Aorta (tissue), 5 donors: ENCODE data around the gene CRB2. TPM values are rescaled to one million over a fixed set of nuclear protein-coding genes. Genes with fewer than 3 reads are reported as not detected.
A peak's percentile ranks its signal among the peaks of the same experiment; 100 is the strongest.
"Not testable (repeated sequence)": the region's sequence is repeated elsewhere in the genome, so short reads cannot be mapped to it uniquely, and the experiment has no call there.

Source experiments
- ATAC-seq: fragments of 200-7000 bp; cut with Tn5 transposase; one replicate; pipeline ENCODE4 v1.9.1; 2022; ENCODE audit warnings: moderate library complexity; ENCODE audit not compliant: low FRiP score
- DNase-seq, 2 donors: peaks; one replicate each; pipeline ENCODE4 v3.0.0-alpha.2; 2020
- H3K27ac ChIP-seq, 2 donors: one replicate each; pipeline ENCODE4 v1.5.1; 2013; ENCODE audit warnings: low read length in 2 of 2, mild to moderate bottlenecking in 2 of 2, moderate library complexity in 2 of 2, control low read depth in 1 of 2, inconsistent platforms in 1 of 2, low read depth in 1 of 2
- H3K27me3 ChIP-seq, 2 donors: one replicate each; pipeline ENCODE4 v1.6.1; 2013; ENCODE audit warnings: control low read depth in 1 of 2, low read length in 1 of 2, mild to moderate bottlenecking in 1 of 2, moderate library complexity in 1 of 2; ENCODE audit not compliant: insufficient read depth in 2 of 2, control insufficient read depth in 1 of 2
- H3K36me3 ChIP-seq, 2 donors: one replicate each; pipeline ENCODE4 v1.6.1; 2013; ENCODE audit warnings: control low read depth in 1 of 2, low read length in 1 of 2, mild to moderate bottlenecking in 1 of 2; ENCODE audit not compliant: insufficient read depth in 2 of 2, control insufficient read depth in 1 of 2
- H3K4me1 ChIP-seq, 2 donors: one replicate each; pipeline ENCODE4 v1.6.1; 2013; ENCODE audit warnings: low read length in 2 of 2, control low read depth in 1 of 2, mild to moderate bottlenecking in 1 of 2, moderate library complexity in 1 of 2; ENCODE audit not compliant: insufficient read depth in 2 of 2, control insufficient read depth in 1 of 2
- H3K4me3 ChIP-seq, 2 donors: one replicate each; pipeline ENCODE4 v1.5.1; 2013; ENCODE audit warnings: low read length in 2 of 2, control low read depth in 1 of 2, mild to moderate bottlenecking in 1 of 2
- H3K9me3 ChIP-seq: one replicate; pipeline ENCODE4 v1.6.1; 2013; ENCODE audit warnings: mild to moderate bottlenecking, low read length; ENCODE audit not compliant: control insufficient read depth
- WGBS, 2 donors: extraction: QIAGEN DNeasy Blood & Tissue Kit; methylation state at CpG; one replicate each; pipeline ENCODE4 v1.1.7; 2013; 5-methylcytosine and 5-hydroxymethylcytosine counted together
- intact Hi-C, 2 donors: fragments of 100-400 bp; cut with DNase I; formaldehyde crosslinking; loops; one replicate each; pipeline versions ENCODE4 v1.14.2 to v1.15.0; 2022
- polyA plus RNA-seq, 2 donors: library from polyadenylated mRNA; stranded (reverse); fragments of 200-250 nt; gene quantifications; one replicate each; pipeline ENCODE4 v1.2.3, GENCODE V29; 2013
- total RNA-seq, 2 donors: library from RNA; stranded (reverse); fragmentation: NEBNext Ultra II Directional; extraction: Animal tissue kit (Norgen Biotek cat#: 25700); gene quantifications; one replicate each; pipeline ENCODE4 v1.2.1, GENCODE V29; 2021
- donor health status: healthy with polysubstance abuse.
- donor health status: Bipolar disorder and iron deficiency.
- donor health status: DM: no; HTN: no; CAD: no.
- donor health status: DM: no; HTN: no; CAD: no.
- donor health status: DM: yes; HTN: yes; CAD: no.

CRB2 gene
- total and polyA plus RNA-seq, 4 donors: 0.03 to 0.15 TPM; not detected in 2

GRCh38 chr9:123391233-123391632, 35.2 kb downstream of the CRB2 start:
- no peaks in the 10 kb centered on the region for H3K4me1 ChIP-seq
- intact Hi-C loops: no loop called here
- DNase-seq: no peak
- no peaks in the 10 kb centered on the region for H3K36me3 ChIP-seq
- H3K9me3 ChIP-seq: peaks cover 2% of the 10 kb centered on the region
- WGBS, 2 donors: 83 to 96% methylated on average over 5 of the region's 5 CpGs
- no peak for ATAC-seq
- H3K27ac ChIP-seq: no peak overlapping the region
- H3K4me3 ChIP-seq: no peak overlapping the region
- H3K27me3 ChIP-seq: no peaks in the 10 kb centered on the region

DNA sequence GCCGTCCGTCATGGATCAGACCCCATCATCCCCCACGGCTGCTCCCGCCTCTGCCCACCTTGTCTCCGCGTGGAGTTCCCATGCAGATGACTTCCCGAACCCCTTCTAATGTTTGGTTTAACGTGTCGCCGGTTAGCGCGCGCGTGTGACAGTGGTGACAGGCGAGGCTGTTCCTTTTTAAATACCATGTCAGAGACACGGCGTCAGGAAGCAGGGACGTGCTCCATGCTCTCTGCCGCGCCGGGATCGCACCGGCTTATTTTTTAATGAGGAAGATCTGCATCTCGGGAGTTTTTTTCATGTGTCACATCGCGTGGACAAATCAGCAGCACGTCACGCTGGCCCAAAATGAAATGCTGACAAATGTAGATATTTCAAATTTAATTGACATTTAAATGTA, 35.9 kb downstream of the CRB2 start:
- intact Hi-C loops: no loop called here
- Histone ChIP-seq H3K27me3 (no peaks in the 10 kb centered on the region), H3K4me1 (no peaks in the 10 kb centered on the region), H3K36me3 (no peaks in the 10 kb centered on the region), H3K4me3 (no peak overlapping the region), H3K9me3 (peaks cover 2% of the 10 kb centered on the region), H3K27ac (no peak overlapping the region)
- WGBS, 2 donors: 83 to 87% methylated on average over 28 of the region's 28 CpGs
- DNase-seq (no peak), ATAC-seq (no peak)

DNA sequence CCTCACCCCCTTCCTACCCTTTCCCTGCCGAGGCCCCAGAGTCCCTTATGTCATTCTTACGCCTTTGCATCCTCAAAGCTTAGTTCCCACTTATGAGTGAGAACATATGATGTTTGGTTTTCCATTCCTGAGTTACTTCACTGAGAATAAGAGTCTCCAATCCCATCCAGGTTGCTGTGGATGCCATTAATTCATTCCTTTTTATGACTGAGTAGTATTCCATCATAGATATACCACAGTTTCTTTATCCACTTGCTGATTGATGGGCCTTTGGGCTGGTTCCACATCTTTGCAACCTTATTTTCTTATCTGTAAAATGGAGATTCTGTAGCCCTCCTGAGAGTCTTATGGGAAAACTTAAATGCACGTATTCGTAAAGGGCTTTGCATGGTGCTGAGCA, 36.8 kb downstream of the CRB2 start:
- no peak for ATAC-seq
- 81 to 97% methylated on average over 4 of the region's 4 CpGs for WGBS, 2 donors
- Histone ChIP-seq H3K27me3 (no peaks in the 10 kb centered on the region), H3K36me3 (no peaks in the 10 kb centered on the region), H3K27ac (no peak overlapping the region), H3K4me3 (no peak overlapping the region), H3K9me3 (peaks cover 2% of the 10 kb centered on the region), H3K4me1 (no peaks in the 10 kb centered on the region)
- intact Hi-C loops: no loop called here
- DNase-seq: no peak

GRCh38 chr9:123394291-123395235, 38.6 kb downstream of the CRB2 start:
- no peaks in the 10 kb centered on the region for H3K27me3 ChIP-seq
- no peak overlapping the region for H3K27ac ChIP-seq
- H3K4me3 ChIP-seq: no peak overlapping the region
- 68 to 69% methylated on average over 16 of the region's 16 CpGs for WGBS, 2 donors
- ATAC-seq (no peak), DNase-seq (no peak)
- H3K36me3 ChIP-seq: no peaks in the 10 kb centered on the region
- H3K9me3 ChIP-seq: peaks cover 2% of the 10 kb centered on the region
- intact Hi-C loops: no loop called here
- H3K4me1 ChIP-seq: no peaks in the 10 kb centered on the region

DNA sequence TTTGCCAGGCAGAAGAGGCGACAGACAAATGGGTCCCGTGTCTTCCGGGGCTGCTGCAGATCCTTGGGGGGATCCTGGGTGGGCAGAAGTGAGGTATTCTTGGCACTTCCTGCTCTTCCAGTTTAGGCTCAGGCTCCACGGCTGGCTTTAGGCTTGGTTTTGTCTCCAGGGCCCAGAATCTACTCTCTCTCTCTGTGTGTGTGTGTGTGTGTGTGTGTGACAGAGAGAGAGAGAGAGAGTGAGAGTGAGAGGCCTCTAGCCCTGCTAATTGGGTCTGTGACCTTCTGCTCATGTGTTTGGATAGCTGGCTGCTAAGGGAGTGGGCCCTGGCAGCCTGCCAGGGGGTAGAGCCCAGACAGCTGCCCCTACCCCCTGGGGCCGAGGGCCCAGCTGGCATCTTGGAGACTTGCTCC, 39.3 kb downstream of the CRB2 start:
- intact Hi-C loops: no loop called here
- DNase-seq: no peak
- no peaks in the 10 kb centered on the region for H3K27me3 ChIP-seq
- H3K27ac ChIP-seq: no peak overlapping the region
- H3K9me3 ChIP-seq: peaks cover 2% of the 10 kb centered on the region
- H3K4me3 ChIP-seq: no peak overlapping the region
- WGBS, 2 donors: 67 to 73% methylated on average over 4 to 5 of the region's 5 CpGs
- no peaks in the 10 kb centered on the region for H3K36me3 ChIP-seq
- H3K4me1 ChIP-seq: no peaks in the 10 kb centered on the region
- ATAC-seq: peak; percentile 6

DNA sequence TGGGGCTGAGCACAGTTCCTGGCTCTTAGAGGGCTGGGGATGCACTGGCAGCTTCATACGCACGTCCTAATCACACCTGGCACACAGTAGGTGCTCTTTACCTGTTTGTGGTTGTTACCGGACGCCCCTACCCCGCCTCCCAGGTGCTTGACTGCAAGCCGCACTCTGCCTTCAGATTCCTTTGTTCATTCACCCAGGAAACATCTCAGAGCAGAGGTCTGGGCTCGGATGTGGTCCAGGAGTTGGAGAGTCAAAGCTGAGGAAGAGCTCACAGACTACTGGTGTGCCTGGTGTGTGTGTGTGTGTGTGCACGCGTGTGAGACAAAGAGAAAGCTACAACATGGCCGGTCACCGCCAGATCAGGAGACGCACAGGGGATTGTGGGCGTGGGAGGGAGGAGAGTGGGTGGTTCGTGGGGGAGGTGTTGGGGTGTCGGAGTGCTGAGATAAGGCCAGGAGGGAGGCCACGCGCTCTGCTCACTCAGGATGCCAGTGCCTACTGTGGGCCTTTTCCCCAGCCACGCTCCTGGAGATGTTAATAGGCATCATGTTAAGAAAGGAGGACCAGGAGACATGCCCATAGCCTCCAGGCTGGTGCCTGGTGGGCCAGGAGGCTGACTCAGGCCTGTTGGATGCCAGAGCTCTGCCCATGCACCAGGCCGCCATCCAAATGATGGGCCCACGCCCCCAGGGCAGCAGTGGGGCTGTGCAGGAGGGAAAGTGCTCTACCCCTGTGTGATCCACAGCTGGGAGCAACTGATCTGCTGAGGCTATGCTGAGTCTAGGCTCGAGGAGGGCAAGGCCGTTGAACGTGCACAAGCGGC, 39.9 kb downstream of the CRB2 start:
- Histone ChIP-seq H3K27me3 (no peaks in the 10 kb centered on the region), H3K9me3 (peaks cover 2% of the 10 kb centered on the region), H3K4me1 (no peaks in the 10 kb centered on the region), H3K4me3 (no peak overlapping the region), H3K27ac (no peak overlapping the region), H3K36me3 (no peaks in the 10 kb centered on the region)
- 93% methylated on average over 24 of the region's 24 CpGs for WGBS, 2 donors
- DNase-seq: no peak
- ATAC-seq: peak; percentile 20
- intact Hi-C loops: no loop called here

- DNase-seq (no peak), ATAC-seq (no peak)
- H3K27me3 ChIP-seq: no peaks in the 10 kb centered on the region
- H3K36me3 ChIP-seq: no peaks in the 10 kb centered on the region
- WGBS, 2 donors: 92 to 94% methylated on average over 4 of the region's 4 CpGs
- no peaks in the 10 kb centered on the region for H3K4me1 ChIP-seq
- H3K4me3 ChIP-seq: no peak overlapping the region
- intact Hi-C loops: no loop called here
- H3K9me3 ChIP-seq: peaks cover 2% of the 10 kb centered on the region
- H3K27ac ChIP-seq: no peak overlapping the region
Measured at GRCh38 chr9:123397975-123398374, 42.0 kb downstream of the CRB2 start.

DNA sequence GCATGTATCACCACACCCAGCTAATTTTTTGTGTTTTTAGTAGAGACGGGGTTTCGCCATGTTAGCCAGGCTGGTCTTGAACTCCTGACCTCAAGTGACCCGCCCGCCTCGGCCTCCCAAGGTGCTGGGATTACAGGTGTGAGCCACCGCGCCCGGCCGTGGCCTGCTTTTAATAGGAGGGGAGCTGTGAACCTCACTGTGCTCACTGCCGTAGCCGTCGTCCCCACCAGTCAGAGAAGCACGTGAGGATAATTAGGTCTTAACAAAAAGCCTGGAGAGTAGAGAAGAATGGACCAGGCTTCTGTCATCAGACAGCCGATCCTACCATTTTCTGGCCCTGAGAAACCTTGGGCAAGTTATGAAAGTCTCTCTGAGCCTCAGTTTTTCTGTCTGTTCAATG, 42.9 kb downstream of the CRB2 start:
- H3K4me3 ChIP-seq, H3K27ac ChIP-seq, H3K9me3 ChIP-seq, H3K36me3 ChIP-seq, DNase-seq, H3K4me1 ChIP-seq, intact Hi-C loops, ATAC-seq, H3K27me3 ChIP-seq: not testable (repeated sequence)
- WGBS, 2 donors: 93 to 97% methylated on average over 14 of the region's 14 CpGs
